ENCODE results near the gene PTEN. TPM values are rescaled to one million over a fixed set of nuclear protein-coding genes. Genes with fewer than 3 reads are reported as not detected.

PTEN gene
- total and polyA plus RNA-seq, 4 donors, result 11.5 to 76.6 (median 37.5) TPM

- TF ChIP-seq SP1 (IDR thresholded peaks at IDR 0.05), result no peak
- TF ChIP-seq GABPA (IDR thresholded peaks at IDR 0.05 in 1 of 2, conservative IDR thresholded peaks at IDR 0.05 in 1 of 2), result no peak
- TF ChIP-seq FOXA2 (IDR thresholded peaks at IDR 0.05), result no peak
- TF ChIP-seq JUND (IDR thresholded peaks at IDR 0.05), result no peak
- no peak for TF ChIP-seq EGR1 (IDR thresholded peaks at IDR 0.05; ENCODE audit: low read depth in 2 of 2)
- no peak for TF ChIP-seq TAF1 (conservative IDR thresholded peaks at IDR 0.05)
- no peak for TF ChIP-seq NR2F2 (IDR thresholded peaks at IDR 0.05)
Observed at GRCh38 chr10:88004451-88004850, 141.0 kb downstream of the PTEN start (continued).

GRCh38 chr10:88006261-88006660 is 142.8 kb downstream of the PTEN start:
- Histone ChIP-seq H3K9me3 (ENCODE audit: control insufficient read depth in 4 of 4, low read length in 3 of 4) (no peaks in the 10 kb centered on the region), H3K27ac (ENCODE audit: low read depth in 1 of 2, low read length in 2 of 2) (no peak overlapping the region), H3K9ac (ENCODE audit: low read depth in 1 of 2, low read length in 2 of 2) (no peak overlapping the region), H3K4me1 (ENCODE audit: control insufficient read depth in 4 of 4, insufficient read depth in 4 of 4, low read length in 3 of 4) (no peaks in the 10 kb centered on the region), H3K27me3 (ENCODE audit: control insufficient read depth in 4 of 4, insufficient read depth in 4 of 4, low read length in 3 of 4) (no peaks in the 10 kb centered on the region), H3K4me3 (ENCODE audit: low read depth in 1 of 3, low read length in 3 of 3) (no peak overlapping the region), H3K36me3 (ENCODE audit: control insufficient read depth in 4 of 4, insufficient read depth in 3 of 4, low read depth in 1 of 4, low read length in 3 of 4) (no peaks in the 10 kb centered on the region)
- no peak for DNase-seq (ENCODE audit: low spot score)
- WGBS, result 95% methylated on average over 6 of the region's 6 CpGs
- TF ChIP-seq ATF3 (IDR thresholded peaks at IDR 0.05) (no peak), JUND (IDR thresholded peaks at IDR 0.05) (no peak), HNF4A (conservative IDR thresholded peaks at IDR 0.05) (no peak), RAD21 (IDR thresholded peaks at IDR 0.05) (no peak), REST (IDR thresholded peaks at IDR 0.05) (no peak), ZBTB33 (IDR thresholded peaks at IDR 0.05) (no peak), HNF4G (IDR thresholded peaks at IDR 0.05) (no peak), TAF1 (conservative IDR thresholded peaks at IDR 0.05) (no peak), MAX (IDR thresholded peaks at IDR 0.05) (no peak), EGR1 (IDR thresholded peaks at IDR 0.05; ENCODE audit: low read depth in 2 of 2) (no peak), FOXA1 (IDR thresholded peaks at IDR 0.05) (no peak), RXRA (IDR thresholded peaks at IDR 0.05) (no peak), NR2F2 (IDR thresholded peaks at IDR 0.05) (no peak), FOXA2 (IDR thresholded peaks at IDR 0.05) (no peak), SP1 (IDR thresholded peaks at IDR 0.05) (no peak), YY1 (IDR thresholded peaks at IDR 0.05) (no peak)
